M059J (cell line): ENCODE results near the gene OVOL1. TPM values are rescaled to one million over a fixed set of nuclear protein-coding genes. Genes with fewer than 3 reads are reported as not detected.
"Not testable (repeated sequence)": the region's sequence is repeated elsewhere in the genome, so short reads cannot be mapped to it uniquely, and the experiment has no call there.

Source experiments
- DNase-seq: peaks from one replicate; pipeline ENCODE4 v3.0.0-alpha.2; 2012; ENCODE audit warnings: low read depth
- total RNA-seq: library from RNA; depleted of rRNA; stranded (reverse); fragments of >200 nt; shearing (Covaris generic); gene quantifications from 2 replicates; pipeline ENCODE4 v1.2.3, GENCODE V29; 2014; rRNA removed

OVOL1 gene
- total RNA-seq, 1 experiment from 2014 or later = not detected

- DNase-seq = no peak
Observed at GRCh38 chr11:65814986-65815565, 28.2 kb downstream of the OVOL1 start.

- DNase-seq = no peak
Observed at GRCh38 chr11:65816696-65817095, 29.8 kb downstream of the OVOL1 start.

GRCh38 chr11:65817312-65817834 is 30.5 kb downstream of the OVOL1 start:
- DNase-seq = no peak

GRCh38 chr11:65817835-65818680 is 31.2 kb downstream of the OVOL1 start:
- DNase-seq = peak; percentile 76

- DNase-seq = no peak
Observed at GRCh38 chr11:65821107-65821506, 34.2 kb downstream of the OVOL1 start.

- no peak for DNase-seq
Observed at GRCh38 chr11:65822776-65823528, 36.1 kb downstream of the OVOL1 start.

GRCh38 chr11:65826984-65827735 is 40.3 kb downstream of the OVOL1 start:
- DNase-seq = no peak

GRCh38 chr11:65829459-65829858 is 42.6 kb downstream of the OVOL1 start:
- DNase-seq = no peak

- DNase-seq = not testable (repeated sequence)
Observed at GRCh38 chr11:65832231-65832630, 45.4 kb downstream of the OVOL1 start.

- peak; percentile 89 for DNase-seq
Observed at GRCh38 chr11:65833297-65834030, 46.6 kb downstream of the OVOL1 start, which contains the start of gene SNX32. Gene SNX32, plus strand, starts transcription at chr11:65833963. Its CDS starts 103 bp downstream, at chr11:65834066.

- no peak for DNase-seq
Observed at GRCh38 chr11:65834202-65834601, 47.3 kb downstream of the OVOL1 start.

GRCh38 chr11:65842144-65842543 is 55.3 kb downstream of the OVOL1 start:
- DNase-seq = no peak

GRCh38 chr11:65843811-65844210 is 56.9 kb downstream of the OVOL1 start:
- no peak for DNase-seq

GRCh38 chr11:65844231-65844872 is 57.5 kb downstream of the OVOL1 start:
- DNase-seq = no peak

Other genes with a start within 250 kb of the OVOL1 start
- gene LTBP3, start 228.7 kb upstream of the OVOL1 start, total RNA-seq = 15.1 and 27.3 TPM in 2 replicates
- gene ZNRD2, start 216.6 kb upstream of the OVOL1 start, total RNA-seq = 106 and 116 TPM in 2 replicates
- gene FAM89B, start 214.5 kb upstream of the OVOL1 start, total RNA-seq = 35.4 and 40.0 TPM in 2 replicates
- 2.0 and 9.3 TPM in 2 replicates for gene EHBP1L1, start 211.0 kb upstream of the OVOL1 start, total RNA-seq
- 0.52 TPM in 1 of 2 replicates, not detected in the other for gene KCNK7, start 191.3 kb upstream of the OVOL1 start, total RNA-seq
- 16.0 and 27.1 TPM in 2 replicates for gene MAP3K11, start 172.8 kb upstream of the OVOL1 start, total RNA-seq
- 16.5 and 26.0 TPM in 2 replicates for gene PCNX3, start 171.3 kb upstream of the OVOL1 start, total RNA-seq
- gene SIPA1, start 149.0 kb upstream of the OVOL1 start, total RNA-seq = 8.7 and 22.7 TPM in 2 replicates
- 37.2 and 49.1 TPM in 2 replicates for gene RELA, start 124.1 kb upstream of the OVOL1 start, total RNA-seq
- 21.6 and 37.8 TPM in 2 replicates for gene KAT5, start 74.8 kb upstream of the OVOL1 start, total RNA-seq
- gene RNASEH2C, start 66.3 kb upstream of the OVOL1 start, total RNA-seq = 45.0 and 48.2 TPM in 2 replicates
- gene AP5B1, start 6.1 kb upstream of the OVOL1 start, total RNA-seq = 5.9 and 13.0 TPM in 2 replicates
- gene SNX32, start 46.9 kb downstream of the OVOL1 start, total RNA-seq = 0.12 TPM in 1 of 2 replicates, not detected in the other
- 1,801 and 2,276 TPM in 2 replicates for gene CFL1, start 71.1 kb downstream of the OVOL1 start, total RNA-seq
- 22.7 and 42.4 TPM in 2 replicates for gene MUS81, start 73.4 kb downstream of the OVOL1 start, total RNA-seq
- gene EFEMP2, start 85.7 kb downstream of the OVOL1 start, total RNA-seq = 14.4 and 25.3 TPM in 2 replicates
- 0.49 and 1.5 TPM in 2 replicates for gene CTSW, start 92.8 kb downstream of the OVOL1 start, total RNA-seq
- gene FIBP, start 101.4 kb downstream of the OVOL1 start, total RNA-seq = 149 and 165 TPM in 2 replicates
- gene CCDC85B, start 103.6 kb downstream of the OVOL1 start, total RNA-seq = 57.1 and 95.3 TPM in 2 replicates
- gene FOSL1, start 113.3 kb downstream of the OVOL1 start, total RNA-seq = 253 and 286 TPM in 2 replicates
- gene C11orf68, start 132.0 kb downstream of the OVOL1 start, total RNA-seq = 39.1 and 47.9 TPM in 2 replicates
- 456 and 489 TPM in 2 replicates for gene DRAP1, start 132.4 kb downstream of the OVOL1 start, total RNA-seq
- not detected in 2 replicates for gene TSGA10IP, start 158.4 kb downstream of the OVOL1 start, total RNA-seq
- 60.3 and 102 TPM in 2 replicates for gene SART1, start 174.7 kb downstream of the OVOL1 start, total RNA-seq
- 46.0 and 46.9 TPM in 2 replicates for gene EIF1AD, start 215.1 kb downstream of the OVOL1 start, total RNA-seq
- gene BANF1, start 215.4 kb downstream of the OVOL1 start, total RNA-seq = 97.1 and 106 TPM in 2 replicates
- 0.20 TPM in 1 of 2 replicates, not detected in the other for gene CST6, start 224.9 kb downstream of the OVOL1 start, total RNA-seq
- gene CATSPER1, start 239.4 kb downstream of the OVOL1 start, total RNA-seq = 1.6 TPM in 2 replicates